Measurements from ENCODE around the gene ZYX.
"Not testable (repeated sequence)": the region's sequence is repeated elsewhere in the genome, so short reads cannot be mapped to it uniquely, and the experiment has no call there.

Gene ZYX

DNA sequence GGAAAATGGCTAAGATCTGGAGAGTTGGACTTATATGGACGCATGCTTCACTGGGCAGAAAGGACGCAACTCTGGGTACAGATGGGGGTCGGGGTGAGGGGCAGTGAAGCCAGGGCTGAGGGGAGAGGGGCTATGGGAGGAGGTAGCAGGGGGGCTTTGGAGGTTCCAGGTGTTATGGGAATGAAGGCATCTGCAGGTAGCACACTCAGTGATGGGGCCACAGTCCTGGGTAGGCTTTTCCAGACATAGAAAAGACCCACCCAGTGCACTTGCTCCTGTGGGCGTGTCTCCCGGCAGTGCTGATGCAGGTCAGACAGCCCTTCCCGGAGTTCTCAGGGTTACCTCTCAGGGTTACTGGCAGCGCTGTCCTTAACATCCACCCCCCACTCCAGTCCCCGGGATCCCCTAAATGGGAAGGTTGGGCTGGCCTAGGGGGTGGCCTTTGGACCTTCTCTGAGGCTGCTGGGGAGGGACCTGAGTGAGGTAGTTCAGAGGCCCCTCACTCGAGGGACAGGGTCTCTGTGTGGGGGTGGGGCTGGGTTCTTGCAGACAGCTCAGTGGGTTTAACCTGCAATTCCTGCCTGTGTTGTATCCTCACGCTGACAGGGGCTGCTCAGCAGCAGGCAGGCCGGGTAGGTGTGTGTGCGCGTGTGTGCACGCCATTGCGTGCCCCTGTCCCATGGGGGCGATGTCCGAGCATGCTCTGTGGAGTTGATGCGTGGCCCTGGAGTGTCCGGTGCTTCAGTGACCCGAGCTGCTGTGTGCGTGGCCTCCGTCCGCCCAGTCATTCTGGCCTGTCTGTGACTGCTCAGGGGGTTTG, 6.2 kb downstream of the ZYX start:
- no peak for FAIRE-seq

DNA sequence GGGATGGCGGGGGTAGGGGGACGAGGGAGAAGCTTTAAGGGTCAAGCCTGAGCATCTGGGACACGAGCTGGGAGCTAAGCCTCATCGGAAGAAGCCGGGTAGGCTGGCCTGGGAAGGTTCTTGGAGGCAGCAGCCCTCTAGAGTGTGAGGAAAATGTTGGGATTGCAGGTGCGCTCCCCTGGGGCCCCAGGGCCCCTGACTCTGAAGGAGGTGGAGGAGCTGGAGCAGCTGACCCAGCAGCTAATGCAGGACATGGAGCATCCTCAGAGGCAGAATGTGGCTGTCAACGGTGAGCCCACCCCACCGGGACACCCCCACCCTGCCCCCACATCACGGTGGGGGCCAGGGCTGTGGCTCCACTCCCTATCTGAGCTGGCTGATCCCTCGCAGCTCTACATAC, 6.9 kb downstream of the ZYX start:
- FAIRE-seq = no peak

DNA sequence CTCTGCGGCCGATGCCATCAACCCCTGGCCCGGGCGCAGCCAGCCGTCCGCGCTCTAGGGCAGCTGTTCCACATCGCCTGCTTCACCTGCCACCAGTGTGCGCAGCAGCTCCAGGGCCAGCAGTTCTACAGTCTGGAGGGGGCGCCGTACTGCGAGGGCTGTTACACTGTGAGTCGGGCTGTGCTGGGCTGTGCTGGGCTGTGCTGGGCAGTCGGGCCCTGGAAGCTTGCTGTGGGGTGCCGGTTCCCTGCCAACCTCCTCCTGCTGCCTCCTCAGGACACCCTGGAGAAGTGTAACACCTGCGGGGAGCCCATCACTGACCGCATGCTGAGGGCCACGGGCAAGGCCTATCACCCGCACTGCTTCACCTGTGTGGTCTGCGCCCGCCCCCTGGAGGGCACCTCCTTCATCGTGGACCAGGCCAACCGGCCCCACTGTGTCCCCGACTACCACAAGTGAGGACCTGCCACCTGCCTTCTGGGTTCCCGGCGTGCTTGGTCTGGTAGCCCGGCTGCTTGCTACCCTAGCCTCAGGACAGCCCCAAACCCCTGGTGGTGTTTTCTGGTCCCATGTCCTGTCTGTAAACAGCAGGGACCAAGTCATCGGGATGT, 7.5 kb downstream of the ZYX start:
- FAIRE-seq = no peak

DNA sequence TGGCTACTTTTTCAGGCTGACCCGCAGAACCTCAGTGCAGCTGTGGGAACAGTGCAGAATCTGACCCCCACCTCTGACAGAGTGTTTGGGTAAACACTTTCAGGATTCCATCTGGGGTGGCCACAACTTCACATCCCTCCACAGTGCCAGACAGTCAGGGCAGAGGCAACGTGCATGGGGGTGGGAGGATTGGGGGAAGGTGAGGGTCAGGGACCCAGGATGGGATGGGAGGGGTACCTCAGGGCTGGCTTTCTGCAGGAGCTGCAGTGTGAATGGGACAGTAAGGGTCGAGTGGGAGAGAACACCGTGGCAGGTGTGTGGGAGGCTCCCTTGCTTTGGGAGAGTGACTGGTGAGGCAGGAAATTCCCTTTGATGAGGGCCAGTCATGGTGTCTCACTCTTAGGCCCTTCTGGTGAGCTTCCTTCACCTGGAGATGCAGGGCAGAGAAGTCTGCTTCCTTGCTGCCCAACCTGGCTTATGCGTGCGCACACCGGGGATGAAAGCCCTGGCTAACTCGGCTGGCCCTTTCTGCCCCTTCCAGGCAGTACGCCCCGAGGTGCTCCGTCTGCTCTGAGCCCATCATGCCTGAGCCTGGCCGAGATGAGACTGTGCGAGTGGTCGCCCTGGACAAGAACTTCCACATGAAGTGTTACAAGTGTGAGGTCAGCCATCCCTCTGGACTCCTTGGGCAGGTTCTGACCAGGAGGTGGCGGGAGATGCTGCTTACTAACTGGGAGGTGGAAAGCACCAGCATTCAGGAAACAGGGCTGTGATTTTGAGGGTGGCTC, 8.4 kb downstream of the ZYX start:
- no peak for FAIRE-seq

DNA sequence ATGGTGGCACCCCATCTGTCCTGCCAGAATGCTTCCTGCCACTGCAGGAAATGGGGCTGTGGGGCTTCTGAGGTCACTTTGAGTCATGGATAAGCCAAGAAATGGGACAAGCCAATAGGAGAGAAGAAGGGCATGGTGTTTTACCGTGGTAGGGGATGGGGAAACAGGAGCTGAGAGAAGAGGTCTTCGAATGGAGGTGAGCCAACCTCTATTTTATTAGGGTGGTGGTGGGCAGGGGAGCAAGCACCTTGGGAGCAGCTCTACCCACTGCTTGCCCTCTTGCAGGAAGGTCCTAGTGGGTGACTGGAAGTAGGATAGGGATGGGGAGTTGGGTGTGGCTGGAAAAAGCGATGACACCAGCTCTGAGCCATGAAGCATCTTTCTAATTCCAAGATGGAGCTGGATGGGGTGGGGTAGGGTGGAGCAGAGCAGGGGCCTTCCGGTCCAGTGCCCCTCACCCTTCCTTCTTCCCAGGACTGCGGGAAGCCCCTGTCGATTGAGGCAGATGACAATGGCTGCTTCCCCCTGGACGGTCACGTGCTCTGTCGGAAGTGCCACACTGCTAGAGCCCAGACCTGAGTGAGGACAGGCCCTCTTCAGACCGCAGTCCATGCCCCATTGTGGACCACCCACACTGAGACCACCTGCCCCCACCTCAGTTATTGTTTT, 9.1 kb downstream of the ZYX start:
- no peak for FAIRE-seq

DNA sequence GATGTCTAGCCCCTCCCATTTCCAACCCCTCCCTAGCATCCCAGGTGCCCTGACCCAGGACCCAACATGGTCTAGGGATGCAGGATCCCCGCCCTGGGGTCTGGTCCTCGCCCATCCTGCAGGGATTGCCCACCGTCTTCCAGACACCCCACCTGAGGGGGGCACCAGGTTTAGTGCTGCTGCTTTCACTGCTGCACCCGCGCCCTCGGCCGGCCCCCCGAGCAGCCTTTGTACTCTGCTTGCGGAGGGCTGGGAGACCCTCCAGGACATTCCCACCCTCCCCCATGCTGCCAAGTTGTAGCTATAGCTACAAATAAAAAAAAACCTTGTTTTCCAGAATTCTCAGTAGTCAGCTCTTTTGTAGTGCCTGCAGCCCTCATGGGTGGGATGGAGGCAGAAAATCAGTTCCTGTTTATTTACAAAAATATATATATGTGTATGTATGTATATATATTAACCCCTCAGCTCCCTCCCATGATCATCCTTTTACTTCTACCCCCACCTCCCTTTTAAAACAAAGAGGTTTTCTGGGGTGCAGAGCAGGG, 9.7 kb downstream of the ZYX start:
- no peak for FAIRE-seq

DNA sequence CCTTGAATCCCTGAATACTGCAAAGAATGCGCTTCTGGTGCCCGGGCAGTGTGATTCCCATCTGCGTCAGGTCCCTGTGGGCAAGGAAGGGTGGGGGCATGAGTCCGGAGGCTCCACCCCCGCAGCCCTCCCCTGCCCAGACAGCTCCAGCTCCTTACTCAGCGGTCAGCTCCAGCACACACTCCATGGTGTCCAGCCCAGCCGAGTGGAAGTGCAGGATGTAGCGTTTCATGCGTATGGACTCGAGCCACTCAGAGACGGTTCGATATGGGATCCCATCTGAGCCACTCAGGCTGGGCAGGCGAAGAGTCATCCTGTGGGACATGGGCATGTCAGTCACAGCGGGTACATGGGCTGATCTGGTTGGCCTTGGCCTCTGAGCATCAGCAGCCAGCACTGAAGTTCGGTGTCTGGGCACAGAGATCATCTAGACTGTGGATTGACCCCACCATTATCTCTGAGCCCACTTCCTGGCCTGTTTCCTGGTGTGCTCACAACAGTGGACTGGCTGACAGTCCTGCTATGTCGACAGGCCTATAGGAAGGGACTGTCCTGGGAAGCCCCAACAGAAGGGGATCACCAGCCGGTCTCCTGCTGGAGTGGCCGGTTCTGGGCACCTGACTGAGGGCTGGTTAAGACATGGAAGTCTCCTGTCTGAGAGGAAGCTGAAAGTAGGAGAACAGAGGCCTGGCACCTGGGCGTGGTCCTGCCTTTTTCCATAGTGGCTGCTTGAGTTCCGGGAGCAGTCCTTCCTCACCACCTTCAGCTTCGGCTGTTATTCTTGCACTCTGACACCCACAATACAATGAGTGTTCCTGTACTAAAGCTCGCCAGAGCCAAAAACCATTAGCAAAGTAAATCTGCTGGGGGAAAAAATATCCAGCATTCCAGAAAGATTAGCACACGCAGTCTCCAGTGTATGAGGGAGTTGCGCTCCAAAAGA, 10.6 kb downstream of the ZYX start:
- no peak for FAIRE-seq

DNA sequence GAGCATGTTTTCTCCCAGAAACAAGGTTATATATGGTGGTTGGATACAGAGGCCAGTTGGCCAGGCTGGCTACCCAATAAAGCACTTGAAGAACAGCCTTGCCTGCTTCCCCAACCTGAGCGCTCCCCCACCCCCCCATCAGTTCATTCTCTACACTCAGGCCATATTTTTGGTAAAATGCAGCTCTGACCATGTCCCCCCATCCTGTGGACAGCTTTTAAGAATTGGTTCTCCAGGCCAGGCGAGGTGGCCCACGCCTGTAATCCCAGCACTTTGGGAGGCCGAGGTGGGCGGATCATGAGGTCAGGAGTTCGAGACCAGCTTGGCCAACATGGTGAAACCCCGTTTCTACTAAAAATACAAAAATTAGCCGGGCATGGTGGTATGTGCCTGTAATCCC, 11.3 kb downstream of the ZYX start:
- FAIRE-seq = not testable (repeated sequence)

DNA sequence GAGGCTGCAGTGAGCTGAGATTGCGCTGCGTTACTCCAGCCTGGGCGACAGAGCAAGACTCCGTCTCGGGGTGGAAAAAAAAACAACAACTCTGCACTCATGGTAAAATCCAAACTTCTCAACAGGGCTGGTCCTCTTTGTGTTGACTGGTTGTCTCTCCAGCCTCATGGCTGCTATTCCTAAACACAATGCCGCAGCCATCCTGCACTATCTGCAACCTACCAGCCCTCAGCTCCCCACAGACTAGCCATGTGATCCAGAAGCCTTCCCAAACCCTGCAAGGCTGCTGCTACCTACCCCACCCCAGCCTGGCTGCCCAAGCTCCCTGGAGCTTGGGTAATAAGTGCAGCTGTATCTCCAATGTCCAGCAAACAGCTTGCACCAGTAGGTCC, 11.7 kb downstream of the ZYX start:
- no peak for FAIRE-seq

DNA sequence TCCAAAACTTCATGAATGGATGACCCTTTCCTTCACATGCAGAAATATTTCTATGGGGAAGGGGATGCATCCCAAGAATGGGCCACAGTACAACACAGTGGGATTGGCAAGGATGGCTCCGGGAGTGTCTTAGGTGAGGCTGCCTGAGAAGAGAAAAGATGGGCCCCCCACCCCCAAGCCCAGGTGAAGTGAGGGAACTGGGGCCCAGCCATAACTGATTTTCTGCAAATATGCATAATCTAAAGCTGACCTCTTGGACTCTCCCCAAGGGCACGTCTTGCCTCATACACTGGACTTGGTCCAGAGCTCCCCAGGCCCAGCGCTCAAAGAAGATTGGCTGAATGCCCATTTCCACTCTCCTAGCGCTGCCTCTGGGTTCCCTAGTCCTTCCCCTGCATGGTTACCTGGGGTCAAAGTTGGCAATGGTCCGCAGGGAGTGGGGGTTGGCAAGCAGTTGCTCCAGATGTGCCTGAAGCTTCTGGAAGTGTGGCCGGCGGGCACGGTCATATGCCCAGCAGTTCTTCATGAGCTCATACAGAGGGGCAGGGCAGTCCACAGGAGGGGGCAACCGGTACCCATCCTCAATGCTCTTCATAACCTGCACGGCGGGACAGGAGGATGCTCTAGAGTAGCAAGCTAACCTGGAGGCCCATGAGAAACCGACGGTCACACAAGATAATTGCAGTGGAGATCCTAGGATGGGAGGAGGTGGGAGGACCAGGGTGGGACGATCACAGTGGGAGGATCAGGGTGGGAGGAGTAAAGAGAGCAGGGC, 12.3 kb downstream of the ZYX start:
- no peak for FAIRE-seq

DNA sequence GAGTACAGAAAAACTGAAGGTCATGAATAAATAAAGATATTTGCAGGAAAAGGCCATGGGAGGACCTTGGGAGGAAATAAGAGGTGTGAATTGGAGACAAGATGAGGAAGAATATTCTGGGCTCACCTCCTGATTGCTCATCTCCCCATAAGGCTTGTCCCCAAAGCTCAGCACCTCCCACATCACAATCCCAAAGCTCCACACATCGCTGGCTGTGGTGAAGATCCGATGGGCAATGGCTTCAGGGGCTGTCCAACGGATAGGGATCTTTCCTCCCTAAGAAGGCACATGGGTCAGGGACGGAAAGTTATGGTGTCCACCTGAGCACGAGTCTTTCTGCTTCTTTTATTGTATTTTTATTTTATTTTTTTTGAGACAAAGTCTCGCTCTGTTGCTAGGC, 12.9 kb downstream of the ZYX start:
- no peak for FAIRE-seq

DNA sequence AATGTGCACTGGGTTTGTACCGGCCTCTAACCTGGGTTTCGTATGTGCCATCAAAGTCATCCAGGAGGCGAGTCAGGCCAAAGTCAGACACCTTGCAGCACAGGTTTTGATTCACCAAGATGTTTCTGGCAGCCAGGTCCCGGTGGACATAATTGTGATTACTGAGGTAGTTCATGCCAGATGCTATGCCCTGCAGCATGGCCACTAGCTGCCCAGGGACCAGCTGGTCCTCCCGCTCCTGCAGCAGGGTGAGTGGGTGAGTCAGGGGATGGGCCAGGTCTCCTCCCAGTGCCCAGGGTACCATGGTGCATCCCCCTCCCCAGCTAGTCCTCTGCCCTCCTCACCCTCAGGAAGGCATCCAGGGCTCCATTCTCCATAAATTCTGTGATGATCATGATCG, 13.6 kb downstream of the ZYX start:
- no peak for FAIRE-seq

DNA sequence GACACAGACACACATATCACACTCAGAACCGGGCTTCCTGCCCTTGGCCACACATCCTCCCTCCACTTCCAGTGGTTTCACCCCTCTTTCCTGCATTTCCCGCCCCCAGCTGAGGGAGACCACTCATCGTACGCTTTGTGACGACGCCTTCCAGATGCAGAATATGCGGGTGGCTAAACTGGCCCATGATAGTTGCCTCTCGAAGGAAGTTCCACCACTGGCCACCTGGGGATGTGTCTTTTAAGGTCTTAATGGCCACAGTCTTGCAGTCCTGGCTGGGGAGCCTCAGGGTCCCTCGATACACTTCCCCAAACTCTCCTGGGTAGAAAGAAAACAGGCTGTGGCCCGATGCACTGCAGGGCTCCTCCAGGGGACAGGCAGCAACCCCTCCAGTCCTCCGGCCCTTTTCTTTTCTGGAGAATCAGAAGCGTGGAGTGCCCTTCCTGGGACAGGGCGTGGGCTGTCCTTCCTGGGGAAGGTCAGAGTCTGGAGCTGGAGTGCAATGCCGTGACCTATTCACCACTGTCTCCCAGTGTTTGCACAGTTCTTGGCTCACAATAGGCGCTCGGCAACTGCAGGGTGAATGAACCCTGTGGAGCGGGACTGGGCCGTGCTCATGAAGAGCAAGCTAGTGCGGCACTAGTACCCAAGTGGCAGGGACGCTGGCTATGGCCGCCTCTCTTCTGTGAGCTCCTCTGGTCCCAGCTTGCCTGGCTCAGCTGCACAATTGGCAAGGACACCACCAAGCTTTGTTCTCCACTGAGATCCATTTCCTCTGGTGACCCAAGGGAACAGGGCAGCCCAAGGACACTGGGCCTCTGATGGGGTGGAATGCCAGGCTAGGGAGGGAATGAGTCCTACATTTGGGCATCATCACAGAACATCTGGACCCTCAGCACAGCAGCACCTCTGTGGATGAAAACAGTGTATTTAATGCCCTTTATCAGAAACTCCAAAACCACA, 14.3 kb downstream of the ZYX start:
- FAIRE-seq = no peak

DNA sequence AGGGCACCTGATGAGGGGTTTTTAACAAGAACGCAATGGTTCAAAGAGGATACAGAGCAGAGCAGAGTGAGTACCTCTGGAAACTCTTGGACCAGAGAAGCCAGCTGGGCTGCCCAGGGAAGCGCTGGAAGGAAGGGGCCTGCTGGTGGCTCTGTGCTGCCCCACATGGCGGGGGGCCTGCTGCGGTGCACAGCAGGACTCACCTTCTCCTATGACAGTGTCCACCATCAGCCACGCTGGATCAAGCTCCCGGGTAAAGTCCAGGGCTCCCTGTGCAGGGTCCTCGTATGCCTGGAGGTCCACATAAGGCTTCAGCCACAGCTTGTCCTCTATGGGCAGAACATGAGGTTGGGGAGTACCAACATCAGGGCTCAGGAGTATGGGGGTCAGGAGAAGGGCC, 15.0 kb downstream of the ZYX start:
- FAIRE-seq = no peak

DNA sequence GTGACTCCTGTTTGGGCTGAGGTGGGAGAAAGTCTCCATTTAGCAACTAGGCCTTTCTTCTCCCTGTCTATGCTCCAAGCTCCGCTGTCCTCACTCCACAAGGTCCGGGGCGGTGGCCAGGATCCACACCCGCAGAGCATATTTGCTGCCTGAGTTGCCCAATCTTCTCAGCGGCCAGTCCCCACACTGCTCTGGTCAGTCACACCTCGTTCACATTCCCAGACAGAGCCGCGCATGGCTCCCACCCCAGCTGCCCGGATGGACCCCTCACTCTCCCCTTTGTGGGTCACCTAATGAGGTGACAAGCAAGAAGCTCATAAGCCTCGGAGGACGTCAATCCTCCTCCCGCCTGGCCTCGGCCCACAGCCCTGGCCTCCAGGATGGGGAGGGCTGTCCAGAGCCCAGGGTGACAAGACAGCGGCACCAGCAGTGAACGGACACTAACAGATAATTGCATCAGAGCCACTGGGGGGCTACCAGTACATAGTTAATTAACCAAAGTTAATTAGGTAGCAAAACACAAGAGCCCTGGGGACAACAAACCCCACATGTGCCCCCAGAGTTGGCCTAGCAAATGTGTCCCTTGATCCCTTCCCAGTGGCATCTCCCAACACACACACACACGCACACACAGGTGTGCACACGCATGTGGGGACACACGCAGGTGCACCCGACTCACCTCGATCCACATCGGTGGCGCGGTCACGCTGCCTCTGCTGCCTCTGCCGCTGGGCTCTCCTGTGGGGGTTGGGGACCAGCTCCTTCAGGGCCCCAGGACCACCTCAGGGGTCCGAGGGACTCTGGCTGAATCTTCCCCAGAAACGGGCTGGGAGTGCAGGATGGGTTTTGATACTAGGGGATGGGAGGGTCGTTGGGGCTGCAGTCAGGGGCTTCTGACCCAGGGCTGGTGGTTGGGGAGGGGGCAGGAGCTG, 15.7 kb downstream of the ZYX start:
- no peak for FAIRE-seq

DNA sequence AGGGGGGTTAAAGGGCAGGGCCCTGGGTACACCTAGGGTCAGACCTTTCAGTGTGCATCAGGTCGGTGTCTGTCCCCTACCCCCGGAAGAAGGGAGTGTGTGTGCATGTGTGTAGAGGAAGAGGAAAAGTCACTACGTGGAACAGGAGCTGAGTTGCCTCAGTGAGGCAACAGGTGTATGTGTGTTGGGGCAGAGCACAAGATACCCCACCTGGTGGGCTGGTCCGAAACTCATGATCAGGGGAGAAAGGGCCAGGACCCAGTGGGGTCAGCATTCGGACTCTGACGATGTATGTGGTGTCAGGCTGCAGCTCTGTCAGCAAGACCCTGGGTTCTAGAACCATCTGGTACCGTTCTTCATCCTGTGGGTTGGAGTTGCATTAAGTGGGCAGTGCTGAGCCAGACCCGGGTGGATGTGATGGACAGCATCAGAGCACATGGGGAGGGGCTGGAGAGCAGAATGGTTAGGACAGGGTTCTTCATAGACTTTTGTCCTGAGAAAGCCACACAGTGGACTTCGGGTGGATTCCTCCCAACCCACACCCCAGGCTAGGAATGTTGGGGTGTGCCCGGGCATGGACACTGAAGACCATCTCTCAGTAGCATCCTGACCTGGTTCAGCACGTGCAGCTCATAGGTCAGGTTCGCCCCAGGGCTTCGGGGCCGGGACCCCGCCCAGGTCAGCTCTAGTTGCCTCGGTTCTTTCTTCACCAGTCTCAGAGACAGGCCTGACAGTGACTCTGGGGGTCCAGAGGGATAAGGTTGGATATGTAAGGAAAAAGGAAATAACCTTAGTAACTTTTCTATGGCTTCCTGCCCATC, 16.8 kb downstream of the ZYX start:
- FAIRE-seq = no peak

DNA sequence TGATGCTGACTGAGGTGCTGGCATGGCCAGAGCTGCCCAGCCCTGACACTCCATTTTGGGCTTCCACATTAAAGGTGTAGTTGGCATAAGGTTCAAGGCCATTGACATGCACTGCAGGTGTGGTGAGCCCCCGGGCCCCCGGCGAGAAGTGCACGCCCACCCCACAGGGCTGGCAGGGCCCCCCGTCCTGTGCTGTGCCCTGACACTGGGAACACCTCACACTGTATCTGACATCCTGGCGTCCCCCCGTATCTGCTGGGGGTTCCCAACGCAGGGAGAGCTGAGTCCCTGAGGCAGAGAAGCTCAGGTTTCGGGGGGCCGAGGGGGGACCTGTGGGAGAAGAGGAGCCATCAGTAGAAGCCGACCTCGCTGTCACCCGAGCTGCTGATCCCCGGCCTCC, 17.5 kb downstream of the ZYX start:
- no peak for FAIRE-seq

DNA sequence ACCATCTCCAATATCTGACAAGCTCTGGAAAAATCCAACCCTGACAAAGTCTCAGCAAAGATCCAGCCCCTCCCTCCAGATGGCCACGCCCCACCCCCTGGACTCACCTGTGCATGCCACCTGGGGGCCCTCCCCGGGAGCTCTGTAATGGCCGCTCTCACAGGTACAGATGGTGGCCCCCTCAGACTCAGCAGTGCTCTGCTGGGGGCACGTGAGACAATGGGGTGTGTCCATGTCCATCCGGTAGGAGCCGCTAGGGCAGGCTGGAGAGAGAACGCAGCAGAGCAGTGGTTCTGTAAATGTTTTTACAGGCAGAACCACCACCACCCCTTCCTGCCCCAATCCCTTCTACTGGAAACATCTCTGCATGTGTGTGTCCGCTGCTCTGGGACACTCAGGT, 18.0 kb downstream of the ZYX start:
- FAIRE-seq = no peak
